GM10248 (cell line): ENCODE results near the gene MAP3K4.

ENCODE experiments used
- CTCF ChIA-PET: fragments of 300-600 bp; sonication (Branson Sonifier 250); formaldehyde crosslinking; extraction: SDS; loops from one replicate; lab custom pipeline; 2021; ENCODE audit warnings: antibody characterized with exemption; lab: Yijun Ruan, JAX
- POLR2A ChIA-PET: fragments of 350-650 bp; sonication (Branson Sonifier 250); formaldehyde crosslinking; extraction: SDS; loops from one replicate; lab custom pipeline; 2020; ENCODE audit warnings: antibody characterized with exemption; lab: Yijun Ruan, JAX
- DNase-seq: peaks from one replicate; pipeline ENCODE4 v3.0.0; 2012; ENCODE audit errors: extremely low spot score
- CTCF ChIP-seq: IDR thresholded peaks from 2 replicates; pipeline ENCODE4 v1.5.1; 2012; ENCODE audit warnings: mild to moderate bottlenecking, low read depth; ENCODE audit errors: extremely low read depth, missing control alignments, control extremely low read depth

MAP3K4 gene

GRCh38 chr6:161054876-161055275, 63.3 kb downstream of the MAP3K4 start:
- no peak for TF ChIP-seq CTCF
- ChIA-PET CTCF (no interaction called here), POLR2A (no interaction called here)
- DNase-seq = no peak

- TF ChIP-seq CTCF = no peak
- DNase-seq = no peak
- ChIA-PET CTCF (interaction anchor here (1.6 kb wide), 1 partner anchor 8 kb away, joined by 4 read pairs; no protein-coding TSS in a partner anchor), POLR2A (no interaction called here)
These were observed 64.9 kb downstream of the MAP3K4 start for GRCh38 chr6:161056451-161056850.

DNA sequence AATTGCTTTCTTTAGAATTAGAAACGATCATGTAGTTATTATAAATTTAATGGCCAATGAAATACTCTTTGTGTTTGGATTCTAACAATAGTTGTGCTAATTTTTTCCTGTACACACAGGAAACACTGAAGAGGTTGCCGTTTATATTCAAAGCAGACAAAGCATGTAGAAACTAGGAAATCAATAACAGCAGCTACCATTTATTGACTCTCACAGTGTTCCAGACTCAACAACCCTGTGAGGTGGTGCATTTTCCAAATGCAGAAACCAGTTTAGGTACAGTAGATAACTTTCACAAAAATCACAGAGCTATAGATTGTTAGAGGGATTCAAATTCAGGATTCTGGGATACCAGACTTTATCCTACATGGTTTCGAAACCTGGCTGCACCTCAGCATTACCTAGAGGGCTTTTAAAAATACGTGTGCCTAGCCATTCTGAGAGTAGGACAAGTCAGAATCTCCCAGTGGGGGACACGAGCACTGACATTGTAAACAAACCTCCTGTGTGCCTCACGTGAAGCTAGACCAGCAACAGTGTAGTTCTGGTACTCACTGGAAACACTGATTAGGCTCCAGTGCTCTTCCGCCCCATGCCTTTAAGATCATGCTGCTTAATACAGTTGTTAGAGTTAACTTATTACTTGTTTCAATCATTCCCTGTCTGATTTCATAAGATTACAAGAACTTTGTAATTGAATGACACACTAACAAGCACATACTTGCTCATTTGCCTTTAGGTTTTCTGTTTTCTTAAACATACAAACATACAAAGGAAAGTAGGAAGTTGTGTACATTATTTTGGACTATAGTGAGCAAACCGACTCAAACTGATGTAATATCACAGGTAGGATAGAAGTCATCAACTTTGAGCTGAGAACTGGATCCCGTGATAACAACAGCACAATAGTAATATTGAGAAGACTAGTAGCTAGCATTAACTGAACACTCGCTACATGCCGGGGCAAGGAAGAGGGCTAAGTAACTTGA, 65.8 kb downstream of the MAP3K4 start:
- POLR2A ChIA-PET = no interaction called here

GRCh38 chr6:161058741-161059140, 67.2 kb downstream of the MAP3K4 start:
- CTCF ChIA-PET = interaction anchor here (1.3 kb wide), 1 partner anchor 22 kb away, joined by 4 read pairs; no protein-coding TSS in a partner anchor
- POLR2A ChIA-PET = no interaction called here
- TF ChIP-seq CTCF = no peak
- DNase-seq = no peak

More for the DNA sequence above, 65.8 kb downstream of the MAP3K4 start:
- DNase-seq = no peak
- CTCF ChIA-PET = interaction anchor here (1.2 to 1.6 kb wide), 4 partner anchors 9 to 127 kb away, joined by 3 to 4 read pairs (median 4); no protein-coding TSS in a partner anchor
- no peak for TF ChIP-seq CTCF

GRCh38 chr6:161061576-161061975, 70.0 kb downstream of the MAP3K4 start:
- CTCF ChIA-PET = interaction anchor here (1.1 kb wide), 1 partner anchor 13 kb away, joined by 3 read pairs; no protein-coding TSS in a partner anchor
- POLR2A ChIA-PET = no interaction called here
- no peak for TF ChIP-seq CTCF
- no peak for DNase-seq

GRCh38 chr6:161064915-161065314, 73.3 kb downstream of the MAP3K4 start:
- DNase-seq = no peak
- TF ChIP-seq CTCF = no peak
- CTCF ChIA-PET = no interaction called here
- POLR2A ChIA-PET = no interaction called here
